Neural cell (in vitro differentiated cells): ENCODE data around the gene SNRPD3. TPM values are rescaled to one million over a fixed set of nuclear protein-coding genes. Genes with fewer than 3 reads are reported as not detected.
"Not testable (repeated sequence)": the region's sequence is repeated elsewhere in the genome, so short reads cannot be mapped to it uniquely, and the experiment has no call there.

Experiments used
- H2AFZ ChIP-seq: fragments of 200-600, 300-800 bp; sonication (generic), shearing (Covaris generic); 2 replicates; pipeline ENCODE4 v1.6.0; 2014; ENCODE audit warnings: low read depth, mild to moderate bottlenecking, antibody characterized with exemption, low read length, moderate library complexity
- H3F3A ChIP-seq: fragments of 200-600 bp; shearing (Covaris generic); 2 replicates; pipeline ENCODE4 v1.6.1; 2016; ENCODE audit warnings: mild to moderate bottlenecking, moderate library complexity, mixed read lengths, antibody characterized with exemption, low read length; ENCODE audit not compliant: insufficient read depth, poor library complexity, severe bottlenecking
- H3K27ac ChIP-seq: fragments of 200-600, 300-800 bp; sonication (generic), shearing (Covaris generic); 2 replicates; pipeline ENCODE4 v1.5.1; 2014; ENCODE audit warnings: mild to moderate bottlenecking, low read length, moderate library complexity
- H3K27me3 ChIP-seq: fragments of 300-800, 200-600 bp; sonication (generic), shearing (Covaris generic); 2 replicates; pipeline ENCODE4 v1.6.0; 2014; ENCODE audit warnings: mild to moderate bottlenecking, low read depth, low read length, moderate library complexity; ENCODE audit not compliant: insufficient read depth
- H3K36me3 ChIP-seq: fragments of 300-800, 200-600 bp; sonication (generic), shearing (Covaris generic); 2 replicates; pipeline ENCODE4 v1.5.1; 2014; ENCODE audit warnings: mild to moderate bottlenecking, antibody characterized with exemption, low read length, moderate library complexity; ENCODE audit not compliant: insufficient read depth
- H3K4me2 ChIP-seq: fragments of 300-800, 200-600 bp; sonication (generic), shearing (Covaris generic); 2 replicates; pipeline ENCODE4 v1.6.0; 2014; ENCODE audit warnings: mild to moderate bottlenecking, low read length
- H3K4me3 ChIP-seq: fragments of 300-800, 200-600 bp; sonication (generic), shearing (Covaris generic); 2 replicates; pipeline ENCODE4 v1.5.1; 2014; ENCODE audit warnings: mild to moderate bottlenecking, low read length, moderate library complexity
- H3K79me2 ChIP-seq: fragments of 200-600 bp; shearing (Covaris generic); replicated peaks from 2 replicates; pipeline ENCODE4 v1.6.0; 2014; ENCODE audit warnings: mild to moderate bottlenecking, low read length, moderate library complexity; ENCODE audit not compliant: insufficient read depth
- H3K9ac ChIP-seq: fragments of 300-800, 200-600 bp; sonication (generic), shearing (Covaris generic); 2 replicates; pipeline ENCODE4 v1.6.1; 2016; ENCODE audit warnings: mild to moderate bottlenecking, low read length, mixed read lengths
- H3K9me2 ChIP-seq: fragments of 200-600 bp; shearing (Covaris generic); 2 replicates; pipeline ENCODE4 v1.6.1; 2016; ENCODE audit warnings: mild to moderate bottlenecking, low read length, mixed read lengths; ENCODE audit not compliant: insufficient read depth
- H3K9me3 ChIP-seq: fragments of 200-600, 300-800 bp; sonication (generic), shearing (Covaris generic); 2 replicates; pipeline ENCODE4 v1.6.1; 2016; ENCODE audit warnings: mild to moderate bottlenecking, mixed run types, low read length, moderate library complexity, mixed read lengths
- H4K20me1 ChIP-seq: fragments of 200-600 bp; shearing (Covaris generic); 2 replicates; pipeline ENCODE4 v1.6.1; 2016; ENCODE audit warnings: mild to moderate bottlenecking, mixed run types; ENCODE audit not compliant: insufficient read depth
- CTCF ChIP-seq: fragments of 450-650 bp; IDR thresholded peaks from 2 replicates; pipeline ENCODE4 v1.5.1; 2014; ENCODE audit warnings: antibody characterized with exemption, mild to moderate bottlenecking, moderate library complexity; ENCODE audit not compliant: poor library complexity, severe bottlenecking
- EP300 ChIP-seq: fragments of 450-650 bp; conservative IDR thresholded peaks from 2 replicates; pipeline ENCODE4 v1.6.1; 2014; ENCODE audit warnings: antibody characterized with exemption, mild to moderate bottlenecking, moderate library complexity; ENCODE audit not compliant: poor library complexity, severe bottlenecking
- POLR2AphosphoS5 ChIP-seq: IDR thresholded peaks from 2 replicates; pipeline ENCODE4 v1.6.1; 2012
- RAD21 ChIP-seq: fragments of 450-650 bp; conservative IDR thresholded peaks from 2 replicates; pipeline ENCODE4 v1.6.1; 2014; ENCODE audit warnings: antibody characterized with exemption, mild to moderate bottlenecking, moderate library complexity
- REST ChIP-seq: IDR thresholded peaks from 2 replicates; pipeline ENCODE4 v1.6.1; 2012; ENCODE audit warnings: borderline replicate concordance
- TAF1 ChIP-seq: IDR thresholded peaks from 2 replicates; pipeline ENCODE4 v1.6.1; 2012; ENCODE audit warnings: low read depth
- polyA plus RNA-seq: library from polyadenylated mRNA; depleted of rRNA; stranded (reverse); fragments of >200 nt; gene quantifications from 2 replicates; pipeline ENCODE4 v1.2.3, GENCODE V29; 2014

Gene SNRPD3
- polyA plus RNA-seq, 1 donor from 2014 or later: 195 TPM

GRCh38 chr22:24595863-24596262, 40.1 kb downstream of the SNRPD3 start:
- Histone ChIP-seq H3K9me3 (no peaks in the 10 kb centered on the region), H3K9ac (no peak overlapping the region), H3K79me2 (no peaks in the 10 kb centered on the region), H3F3A (no peaks in the 10 kb centered on the region), H3K4me3 (no peak overlapping the region), H3K27me3 (no peaks in the 10 kb centered on the region), H2AFZ (no peak overlapping the region), H3K9me2 (no peaks in the 10 kb centered on the region), H3K36me3 (no peaks in the 10 kb centered on the region), H3K27ac (no peak overlapping the region), H3K4me2 (no peak overlapping the region), H4K20me1 (no peaks in the 10 kb centered on the region)
- TF ChIP-seq POLR2AphosphoS5: no peak
- TF ChIP-seq EP300: no peak
- TF ChIP-seq RAD21: no peak
- TF ChIP-seq TAF1: no peak

GRCh38 chr22:24597076-24597475, 41.3 kb downstream of the SNRPD3 start:
- not testable (repeated sequence) for H3K79me2 ChIP-seq, H3K9me3 ChIP-seq, H4K20me1 ChIP-seq, H3K36me3 ChIP-seq, H3K4me2 ChIP-seq, H3F3A ChIP-seq, H3K9me2 ChIP-seq, H2AFZ ChIP-seq, H3K27me3 ChIP-seq, H3K4me3 ChIP-seq, H3K27ac ChIP-seq, H3K9ac ChIP-seq

- Histone ChIP-seq H3K9me3 (no peaks in the 10 kb centered on the region), H3K4me3 (no peak overlapping the region), H3K9me2 (no peaks in the 10 kb centered on the region), H2AFZ (no peak overlapping the region), H3K9ac (no peak overlapping the region), H3F3A (no peaks in the 10 kb centered on the region), H3K27ac (no peak overlapping the region), H3K79me2 (no peaks in the 10 kb centered on the region), H3K4me2 (no peak overlapping the region), H3K27me3 (no peaks in the 10 kb centered on the region), H4K20me1 (no peaks in the 10 kb centered on the region), H3K36me3 (no peaks in the 10 kb centered on the region)
- TF ChIP-seq TAF1: no peak
- TF ChIP-seq RAD21: no peak
- no peak for TF ChIP-seq REST
- TF ChIP-seq CTCF: no peak
Observed at GRCh38 chr22:24599514-24599913, 43.7 kb downstream of the SNRPD3 start.

- H2AFZ ChIP-seq: not testable (repeated sequence)
Observed at GRCh38 chr22:24599958-24600715, 44.3 kb downstream of the SNRPD3 start.

More at GRCh38 chr22:24599958-24600715, 44.3 kb downstream of the SNRPD3 start:
- H3K4me3 ChIP-seq, H3K9me2 ChIP-seq, H3K27ac ChIP-seq, H4K20me1 ChIP-seq, H3K9me3 ChIP-seq, H3K4me2 ChIP-seq, H3K27me3 ChIP-seq, H3K36me3 ChIP-seq, H3K9ac ChIP-seq, H3F3A ChIP-seq, H3K79me2 ChIP-seq: not testable (repeated sequence)
